Superior temporal gyrus (tissue), 1 donor: ENCODE data around the gene KCP.

Experiments
- DNase-seq: peaks from one replicate; pipeline ENCODE4 v3.0.0-alpha.2; 2016; ENCODE audit errors: extremely low spot score

Gene KCP

GRCh38 chr7:128939075-128939860 lies 28.8 kb upstream of the KCP start:
- DNase-seq: no peak

DNA sequence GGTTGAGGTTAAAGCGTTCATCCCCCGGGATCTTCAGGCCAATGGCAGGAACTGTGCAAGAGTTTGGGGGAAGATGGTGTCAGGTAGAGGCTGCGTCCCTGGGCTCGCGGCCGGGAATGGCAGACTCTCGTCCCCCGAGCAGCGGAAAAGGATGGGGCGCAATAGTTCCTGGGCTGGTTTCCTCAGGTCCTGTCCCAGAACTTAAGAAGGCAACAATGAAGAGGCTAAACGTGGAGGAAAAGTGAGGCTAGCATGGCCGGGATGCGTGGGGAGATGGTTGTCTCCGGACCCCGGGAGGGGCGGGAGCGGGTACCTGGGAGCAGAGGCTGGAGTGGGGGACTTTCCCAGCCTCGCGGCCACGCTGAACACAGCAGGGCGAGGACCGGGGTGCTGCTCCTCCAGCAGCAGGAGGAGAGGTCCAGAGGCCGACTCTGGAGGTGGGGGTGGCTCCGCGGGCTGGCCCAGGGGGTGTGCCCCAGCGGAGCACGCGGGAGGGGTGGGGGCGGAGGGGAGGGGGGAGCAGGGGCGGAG lies 28.1 kb upstream of the KCP start:
- DNase-seq: no peak

- DNase-seq: no peak
These were observed 27.4 kb upstream of the KCP start, which contains the start of gene IRF5 for GRCh38 chr7:128937647-128938543. Gene IRF5 (plus strand): TSS chr7:128937927. CDS start chr7:128942082, 4,155 bp downstream.

GRCh38 chr7:128937271-128937646 lies 26.8 kb upstream of the KCP start:
- DNase-seq: no peak

DNA sequence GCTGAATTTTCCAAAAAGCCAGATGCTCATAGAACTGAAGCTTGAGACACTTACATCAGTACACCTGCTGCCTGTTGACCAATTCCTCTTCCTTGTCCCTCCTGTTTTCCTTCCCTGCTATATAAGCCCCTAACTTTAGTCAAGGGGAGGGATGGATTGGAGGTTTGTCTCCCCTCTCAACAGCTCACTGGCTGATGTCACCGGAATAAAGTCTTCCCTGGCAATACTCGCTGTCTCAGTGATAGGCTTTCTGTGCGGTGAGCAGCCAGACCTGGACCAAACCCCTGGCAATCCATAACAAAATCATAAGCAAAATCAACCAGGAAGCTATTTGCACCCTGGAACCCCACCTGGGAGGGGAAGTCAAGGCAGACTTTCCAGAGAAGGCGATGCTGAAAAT lies 26.3 kb upstream of the KCP start:
- no peak for DNase-seq

- no peak for DNase-seq
These were observed 24.8 kb upstream of the KCP start for GRCh38 chr7:128935342-128935730.

- DNase-seq: no peak
These were observed 24.1 kb upstream of the KCP start for GRCh38 chr7:128934361-128935341.

- no peak for DNase-seq
These were observed 22.8 kb upstream of the KCP start for GRCh38 chr7:128933180-128933891.

GRCh38 chr7:128932862-128933179 lies 22.3 kb upstream of the KCP start:
- DNase-seq: no peak

GRCh38 chr7:128931965-128932861 lies 21.7 kb upstream of the KCP start:
- no peak for DNase-seq

DNA sequence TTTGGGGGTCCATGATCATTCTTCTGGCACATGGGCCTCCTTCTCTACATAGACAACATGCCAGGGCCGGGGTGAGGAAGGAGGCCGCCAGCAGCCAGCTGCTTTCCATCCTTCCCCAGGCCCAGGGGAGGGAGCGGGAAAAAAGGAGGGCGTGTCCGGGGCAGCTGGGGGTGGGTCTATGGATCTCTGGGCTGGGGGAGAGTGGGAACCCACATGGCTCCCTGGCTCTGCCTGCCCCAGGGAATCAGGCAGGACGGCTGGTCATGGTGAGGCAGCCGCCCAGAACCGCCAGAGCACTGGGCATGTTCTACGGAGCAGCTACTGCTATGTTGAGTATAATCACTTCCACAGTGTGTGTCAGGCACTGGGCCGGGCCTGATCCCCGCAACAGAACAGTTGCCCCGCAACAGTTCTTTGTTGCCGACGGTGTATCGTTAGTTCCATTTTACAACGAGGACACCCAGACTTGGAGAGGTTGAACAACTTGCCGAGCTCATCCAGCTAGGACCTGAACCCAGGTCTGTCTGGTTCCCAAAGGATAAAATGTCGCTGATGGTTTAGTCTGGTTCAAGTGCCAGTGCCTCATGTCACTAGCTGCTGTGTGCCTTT lies 20.8 kb upstream of the KCP start:
- DNase-seq: no peak

DNA sequence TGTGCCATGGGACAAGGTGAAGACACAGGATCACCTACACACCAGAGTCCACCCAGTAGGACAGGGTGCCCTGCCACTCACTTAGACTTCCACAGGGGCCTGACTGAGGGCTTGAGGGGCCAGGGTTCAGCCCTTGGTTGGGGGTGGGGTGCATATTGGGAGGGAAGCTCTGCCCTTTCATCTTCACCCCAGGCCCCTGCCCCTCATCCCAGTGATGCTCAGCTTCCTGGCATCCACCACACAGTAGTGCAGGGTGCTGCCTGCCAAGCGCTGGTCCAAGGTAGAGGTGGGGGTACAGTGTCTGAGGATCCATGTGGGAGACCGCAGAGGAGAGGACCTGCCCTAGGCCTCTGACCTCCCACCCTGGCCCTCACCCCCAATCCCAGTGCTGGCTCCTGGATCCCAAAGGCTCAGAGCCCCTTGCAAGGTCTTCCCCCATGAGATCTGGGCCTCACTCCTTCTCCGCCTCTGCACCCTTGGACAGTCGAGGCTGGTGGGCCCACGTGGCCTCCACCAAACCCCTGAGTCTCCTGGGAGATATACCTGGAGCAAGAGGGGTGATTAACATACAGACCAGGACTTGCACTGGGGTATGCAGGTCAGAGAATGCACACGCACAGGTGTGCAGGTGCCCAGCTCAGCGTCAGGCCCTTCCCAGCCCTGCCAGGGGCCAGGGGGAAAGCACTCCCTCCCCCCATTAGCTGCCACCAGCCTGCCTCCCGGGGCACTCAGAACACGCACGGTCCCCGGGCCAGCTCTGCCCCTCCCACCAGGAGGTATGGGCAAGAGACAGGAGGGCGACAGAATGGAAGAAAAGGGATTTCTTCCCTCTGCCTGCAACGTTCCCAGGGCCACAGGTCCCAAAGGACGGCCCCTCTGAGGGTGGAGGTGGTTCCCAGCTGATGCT lies 18.6 kb upstream of the KCP start:
- no peak for DNase-seq

GRCh38 chr7:128928159-128928813 lies 17.8 kb upstream of the KCP start:
- DNase-seq: no peak

DNA sequence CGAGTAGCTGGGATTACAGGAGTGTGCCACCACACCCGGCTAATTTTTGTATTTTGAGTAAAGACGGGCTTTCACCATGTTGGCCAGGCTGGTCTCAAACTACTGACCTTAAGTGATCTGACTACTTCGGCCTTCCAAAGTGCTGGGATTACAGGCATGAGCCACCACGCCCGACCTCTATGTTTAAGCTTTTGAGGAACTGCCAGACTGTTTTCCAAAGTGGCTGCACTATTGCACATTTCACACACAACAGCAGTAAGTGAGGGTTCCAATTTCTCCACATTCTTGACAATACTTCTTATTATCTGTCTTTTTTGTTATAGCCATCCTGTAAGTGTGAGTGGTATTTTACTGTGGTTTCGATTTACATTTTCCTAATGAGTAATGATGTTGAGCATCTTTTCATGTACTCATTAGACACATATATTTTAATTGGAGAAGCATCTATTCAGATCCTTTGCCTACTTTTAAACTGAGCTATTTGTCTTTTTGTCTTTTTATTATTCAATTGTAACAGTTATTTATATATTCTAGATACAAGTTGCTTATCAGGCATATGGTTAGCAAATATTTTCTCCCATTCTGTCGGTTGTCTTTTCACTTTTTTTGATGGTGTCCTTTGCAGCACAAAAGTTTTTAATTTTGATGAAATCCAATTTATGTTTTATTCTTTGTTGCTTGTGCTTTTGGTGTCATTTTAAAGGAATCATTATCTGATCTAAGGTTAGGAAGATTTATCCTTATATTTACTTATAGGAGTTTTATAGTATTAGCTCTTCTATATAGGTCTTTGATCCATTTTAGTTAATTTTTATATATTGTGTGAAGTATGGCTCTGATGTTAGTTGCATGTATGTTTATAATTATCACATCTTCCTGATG lies 14.4 kb upstream of the KCP start:
- no peak for DNase-seq

DNA sequence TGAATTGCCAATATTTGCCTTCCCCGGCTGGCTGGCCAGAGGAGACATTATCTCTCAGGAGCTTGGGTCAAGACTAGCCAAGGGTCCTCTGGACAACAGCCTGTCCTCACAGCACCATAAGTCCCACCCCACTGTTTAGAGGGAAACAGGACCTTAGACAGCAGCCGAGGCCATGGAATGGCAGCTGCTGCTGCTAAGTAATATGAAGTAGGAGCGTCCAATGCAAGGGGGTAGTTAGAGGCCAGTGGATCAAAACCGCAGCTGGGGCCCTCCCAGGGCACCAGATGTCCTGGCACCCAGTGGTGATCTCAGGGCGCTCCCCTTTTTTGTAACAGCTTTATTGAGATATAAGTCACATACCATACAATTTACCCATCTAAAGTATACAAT lies 12.9 kb upstream of the KCP start:
- DNase-seq: no peak

DNA sequence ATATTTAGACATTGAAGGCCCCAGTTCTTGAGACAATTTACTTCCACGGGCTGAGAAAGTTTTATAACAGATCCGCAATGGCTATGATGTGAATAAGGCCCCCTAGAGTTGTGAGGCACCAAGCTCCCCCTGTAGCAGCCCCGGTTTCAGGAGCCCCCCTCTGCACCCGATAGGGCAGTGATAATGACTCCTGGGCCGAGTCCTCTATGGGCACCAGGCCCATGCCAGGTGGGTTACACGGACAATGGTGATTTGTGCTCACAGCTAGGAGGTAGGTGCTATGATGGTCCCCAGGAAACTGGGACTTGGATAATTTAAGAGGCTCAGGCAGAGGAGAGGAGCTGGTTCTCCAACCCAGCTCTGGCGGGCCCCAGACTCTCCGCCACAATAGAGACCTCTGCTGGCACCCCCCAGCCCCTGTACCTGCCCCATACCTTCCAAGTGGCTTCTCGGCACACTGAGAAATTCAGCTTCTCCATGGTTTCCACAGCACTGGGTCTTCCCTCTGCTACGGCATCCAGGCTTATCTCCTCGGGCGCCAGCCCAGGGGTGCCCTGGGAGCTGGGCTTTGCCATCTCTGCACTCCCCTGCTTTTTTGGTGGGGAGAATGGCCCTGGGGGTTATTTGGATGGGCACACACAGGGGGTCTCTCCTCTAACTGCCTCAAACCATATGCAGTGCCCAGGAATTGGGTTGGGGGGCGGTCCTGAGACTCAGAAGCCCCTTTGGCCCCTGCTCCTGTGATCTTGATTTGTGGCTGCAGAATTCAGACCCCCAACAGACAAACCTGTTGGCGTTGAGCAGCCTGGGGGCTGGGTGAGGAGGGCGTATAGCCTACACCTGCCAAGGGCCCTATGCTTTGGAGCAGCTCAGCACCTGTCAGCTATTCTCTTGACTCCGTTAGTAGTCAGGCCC lies 12.2 kb upstream of the KCP start:
- DNase-seq: no peak
